ENCODE results near the gene CCDC3. TPM values are rescaled to one million over a fixed set of nuclear protein-coding genes. Genes with fewer than 3 reads are reported as not detected.
"Not testable (repeated sequence)": the region's sequence is repeated elsewhere in the genome, so short reads cannot be mapped to it uniquely, and the experiment has no call there.

Gene CCDC3
- total RNA-seq, 1 donor from 2014 or later, result 86.0 TPM

- Histone ChIP-seq H3K4me3 (peak overlapping the region; percentile 68 to 75), H3K9me3 (no peaks in the 10 kb centered on the region), H3K36me3 (peaks cover 2 to 19% of the 10 kb centered on the region in 2 donors), H3K4me1 (peaks cover 5 to 24% of the 10 kb centered on the region in 2 donors), H3K27ac (peak overlapping the region; percentile 70 to 81), H3K27me3 (no peaks in the 10 kb centered on the region)
- DNase-seq (ENCODE audit: low spot score in 2 of 2), result no peak
- no peak for TF ChIP-seq CTCF (IDR thresholded peaks at IDR 0.05)
- intact Hi-C loops (cut with DNase I), result loop anchor here (2.0 to 5.0 kb wide), 3 partner anchors 38 to 278 kb away; no protein-coding TSS in a partner anchor
Observed at GRCh38 chr10:12999849-13000248, 1.7 kb downstream of the CCDC3 start.

GRCh38 chr10:12995425-12995861 is 6.1 kb downstream of the CCDC3 start:
- H3K4me3 ChIP-seq, result peak overlapping the region in 1 of 2 donors; percentile 19
- DNase-seq (ENCODE audit: low spot score in 2 of 2), result no peak
- no peak for TF ChIP-seq CTCF (IDR thresholded peaks at IDR 0.05)
- no peaks in the 10 kb centered on the region for H3K27me3 ChIP-seq
- H3K36me3 ChIP-seq, result peaks cover 11 to 23% of the 10 kb centered on the region in 2 donors
- no peaks in the 10 kb centered on the region for H3K9me3 ChIP-seq
- intact Hi-C loops (cut with DNase I), result loop anchor here (5.0 kb wide), 1 partner anchor 33 kb away; no protein-coding TSS in a partner anchor
- H3K4me1 ChIP-seq, result peaks cover 5 to 15% of the 10 kb centered on the region in 2 donors
- peak overlapping the region; percentile 62 to 65 for H3K27ac ChIP-seq

GRCh38 chr10:12993595-12993994 is 7.9 kb downstream of the CCDC3 start:
- no peaks in the 10 kb centered on the region for H3K9me3 ChIP-seq
- H3K27me3 ChIP-seq, result no peaks in the 10 kb centered on the region
- peak overlapping the region; percentile 62 to 65 for H3K27ac ChIP-seq
- H3K4me3 ChIP-seq, result no peak overlapping the region
- intact Hi-C loops (cut with DNase I), result no loop called here
- DNase-seq (ENCODE audit: low spot score in 2 of 2), result no peak
- peaks cover 11 to 23% of the 10 kb centered on the region in 2 donors for H3K36me3 ChIP-seq
- peaks cover 5 to 19% of the 10 kb centered on the region in 2 donors for H3K4me1 ChIP-seq
- TF ChIP-seq CTCF (IDR thresholded peaks at IDR 0.05), result no peak

GRCh38 chr10:12985347-12985746 is 16.2 kb downstream of the CCDC3 start:
- intact Hi-C loops (cut with DNase I), result no loop called here
- peaks cover 0 to 8% of the 10 kb centered on the region in 2 donors for H3K36me3 ChIP-seq
- no peak overlapping the region for H3K4me3 ChIP-seq
- H3K9me3 ChIP-seq, result peaks cover 0 to 3% of the 10 kb centered on the region in 2 donors
- no peaks in the 10 kb centered on the region for H3K27me3 ChIP-seq
- H3K27ac ChIP-seq, result no peak overlapping the region
- no peak for TF ChIP-seq CTCF (IDR thresholded peaks at IDR 0.05)
- H3K4me1 ChIP-seq, result peaks cover 0 to 14% of the 10 kb centered on the region in 2 donors
- no peak for DNase-seq (ENCODE audit: low spot score in 2 of 2)

- no peak overlapping the region for H3K4me3 ChIP-seq
- peaks cover 0 to 3% of the 10 kb centered on the region in 2 donors for H3K9me3 ChIP-seq
- H3K27ac ChIP-seq, result no peak overlapping the region
- intact Hi-C loops (cut with DNase I), result no loop called here
- H3K36me3 ChIP-seq, result peaks cover 0 to 8% of the 10 kb centered on the region in 2 donors
- no peaks in the 10 kb centered on the region for H3K27me3 ChIP-seq
- DNase-seq (ENCODE audit: low spot score in 2 of 2), result no peak
- TF ChIP-seq CTCF (IDR thresholded peaks at IDR 0.05), result no peak
- peaks cover 0 to 19% of the 10 kb centered on the region in 2 donors for H3K4me1 ChIP-seq
Observed at GRCh38 chr10:12984165-12984747, 17.3 kb downstream of the CCDC3 start.

GRCh38 chr10:12983568-12983967 is 17.9 kb downstream of the CCDC3 start:
- peaks cover 0 to 15% of the 10 kb centered on the region in 2 donors for H3K4me1 ChIP-seq
- H3K27me3 ChIP-seq; H3K9me3 ChIP-seq; H3K36me3 ChIP-seq; H3K4me3 ChIP-seq; H3K27ac ChIP-seq; DNase-seq (ENCODE audit: low spot score in 2 of 2); intact Hi-C loops (cut with DNase I): not testable (repeated sequence)
